NT2/D1 (cell line): ENCODE measurements around the gene CDKN1A.

Experiments used
- DNase-seq: peaks from one replicate; pipeline ENCODE4 v3.0.0-alpha.2; 2011; ENCODE audit warnings: low read depth, low spot score
- H3K27me3 ChIP-seq: 2 replicates; pipeline ENCODE4 v1.6.0; 2011; ENCODE audit warnings: mild to moderate bottlenecking; ENCODE audit not compliant: insufficient read length, insufficient read depth
- H3K36me3 ChIP-seq: 2 replicates; pipeline ENCODE4 v1.6.1; 2011; ENCODE audit warnings: mild to moderate bottlenecking, low read length, mixed read lengths; ENCODE audit not compliant: insufficient read depth, insufficient read length
- H3K4me1 ChIP-seq: 2 replicates; pipeline ENCODE4 v1.5.1; 2011; ENCODE audit not compliant: insufficient read depth, insufficient read length
- H3K4me3 ChIP-seq: 2 replicates; pipeline ENCODE4 v1.5.1; 2011; ENCODE audit warnings: low read depth; ENCODE audit not compliant: insufficient read length
- H3K9ac ChIP-seq: 2 replicates; pipeline ENCODE4 v1.6.0; 2011; ENCODE audit warnings: low read depth; ENCODE audit not compliant: insufficient read length
- H3K9me3 ChIP-seq: 2 replicates; pipeline ENCODE4 v1.5.1; 2011; ENCODE audit warnings: mild to moderate bottlenecking, low read length; ENCODE audit not compliant: insufficient read depth
- SUZ12 ChIP-seq: IDR thresholded peaks from 2 replicates; pipeline ENCODE4 v1.6.1; 2011; ENCODE audit not compliant: insufficient read length, insufficient read depth; ENCODE audit errors: extremely low read depth
- YY1 ChIP-seq: IDR thresholded peaks from 2 replicates; pipeline ENCODE4 v1.6.1; 2011; ENCODE audit not compliant: insufficient read length, insufficient read depth
- ZNF274 ChIP-seq: IDR thresholded peaks from 2 replicates; pipeline ENCODE4 v1.6.1; 2011; ENCODE audit warnings: mild to moderate bottlenecking, low read depth, low read length

CDKN1A gene

DNA sequence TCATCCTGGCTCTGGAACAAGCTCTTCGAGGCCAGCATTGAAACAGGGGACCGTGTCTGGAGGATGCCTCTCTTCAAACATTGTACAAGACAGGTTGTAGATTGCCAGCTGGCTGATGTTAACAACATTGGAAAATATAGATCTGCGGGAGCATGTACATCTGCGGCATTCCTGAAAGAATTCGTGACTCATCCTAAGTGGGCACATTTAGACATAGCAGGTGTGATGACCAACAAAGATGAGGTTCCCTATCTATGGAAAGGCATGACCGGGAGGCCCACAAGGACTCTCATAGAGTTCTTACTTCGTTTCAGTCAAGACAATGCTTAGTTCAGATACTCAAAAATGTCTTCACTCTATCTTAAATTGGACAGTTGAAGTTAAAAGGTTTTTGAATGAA lies 3.6 kb upstream of the CDKN1A start:
- H3K4me1 ChIP-seq = peaks cover 5% of the 10 kb centered on the region
- H3K36me3 ChIP-seq = peaks cover 6% of the 10 kb centered on the region
- no peak for DNase-seq
- peaks cover 23% of the 10 kb centered on the region for H3K27me3 ChIP-seq
- H3K9ac ChIP-seq = no peak overlapping the region
- H3K9me3 ChIP-seq = no peaks in the 10 kb centered on the region
- TF ChIP-seq YY1 (no peak), ZNF274 (no peak), SUZ12 (no peak)
- no peak overlapping the region for H3K4me3 ChIP-seq

DNA sequence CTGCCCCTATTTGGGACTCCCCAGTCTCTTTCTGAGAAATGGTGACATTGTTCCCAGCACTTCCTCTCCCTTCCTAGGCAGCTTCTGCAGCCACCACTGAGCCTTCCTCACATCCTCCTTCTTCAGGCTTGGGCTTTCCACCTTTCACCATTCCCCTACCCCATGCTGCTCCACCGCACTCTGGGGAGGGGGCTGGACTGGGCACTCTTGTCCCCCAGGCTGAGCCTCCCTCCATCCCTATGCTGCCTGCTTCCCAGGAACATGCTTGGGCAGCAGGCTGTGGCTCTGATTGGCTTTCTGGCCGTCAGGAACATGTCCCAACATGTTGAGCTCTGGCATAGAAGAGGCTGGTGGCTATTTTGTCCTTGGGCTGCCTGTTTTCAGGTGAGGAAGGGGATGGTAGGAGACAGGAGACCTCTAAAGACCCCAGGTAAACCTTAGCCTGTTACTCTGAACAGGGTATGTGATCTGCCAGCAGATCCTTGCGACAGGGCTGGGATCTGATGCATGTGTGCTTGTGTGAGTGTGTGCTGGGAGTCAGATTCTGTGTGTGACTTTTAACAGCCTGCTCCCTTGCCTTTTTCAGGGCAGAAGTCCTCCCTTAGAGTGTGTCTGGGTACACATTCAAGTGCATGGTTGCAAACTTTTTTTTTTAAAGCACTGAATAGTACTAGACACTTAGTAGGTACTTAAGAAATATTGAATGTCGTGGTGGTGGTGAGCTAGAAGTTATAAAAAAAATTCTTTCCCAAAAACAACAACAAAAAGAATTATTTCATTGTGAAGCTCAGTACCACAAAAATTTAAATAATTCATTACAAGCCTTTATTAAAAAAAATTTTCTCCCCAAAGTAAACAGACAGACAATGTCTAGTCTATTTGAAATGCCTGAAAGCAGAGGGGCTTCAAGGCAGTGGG lies 2.1 kb upstream of the CDKN1A start:
- H3K9ac ChIP-seq = peak overlapping the region; percentile 39
- TF ChIP-seq YY1 = no peak
- no peaks in the 10 kb centered on the region for H3K9me3 ChIP-seq
- H3K4me1 ChIP-seq = peaks cover 5% of the 10 kb centered on the region
- peaks cover 27% of the 10 kb centered on the region for H3K27me3 ChIP-seq
- no peak overlapping the region for H3K4me3 ChIP-seq
- peaks cover 6% of the 10 kb centered on the region for H3K36me3 ChIP-seq
- no peak for DNase-seq

DNA sequence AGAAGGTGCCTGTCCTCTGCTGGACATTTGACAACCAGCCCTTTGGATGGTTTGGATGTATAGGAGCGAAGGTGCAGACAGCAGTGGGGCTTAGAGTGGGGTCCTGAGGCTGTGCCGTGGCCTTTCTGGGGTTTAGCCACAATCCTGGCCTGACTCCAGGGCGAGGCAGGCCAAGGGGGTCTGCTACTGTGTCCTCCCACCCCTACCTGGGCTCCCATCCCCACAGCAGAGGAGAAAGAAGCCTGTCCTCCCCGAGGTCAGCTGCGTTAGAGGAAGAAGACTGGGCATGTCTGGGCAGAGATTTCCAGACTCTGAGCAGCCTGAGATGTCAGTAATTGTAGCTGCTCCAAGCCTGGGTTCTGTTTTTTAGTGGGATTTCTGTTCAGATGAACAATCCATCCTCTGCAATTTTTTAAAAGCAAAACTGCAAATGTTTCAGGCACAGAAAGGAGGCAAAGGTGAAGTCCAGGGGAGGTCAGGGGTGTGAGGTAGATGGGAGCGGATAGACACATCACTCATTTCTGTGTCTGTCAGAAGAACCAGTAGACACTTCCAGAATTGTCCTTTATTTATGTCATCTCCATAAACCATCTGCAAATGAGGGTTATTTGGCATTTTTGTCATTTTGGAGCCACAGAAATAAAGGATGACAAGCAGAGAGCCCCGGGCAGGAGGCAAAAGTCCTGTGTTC lies 1.3 kb upstream of the CDKN1A start:
- Histone ChIP-seq H3K9me3 (no peaks in the 10 kb centered on the region), H3K27me3 (peaks cover 27% of the 10 kb centered on the region), H3K4me3 (no peak overlapping the region), H3K36me3 (peaks cover 6% of the 10 kb centered on the region), H3K9ac (peak overlapping the region; percentile 39), H3K4me1 (peaks cover 5% of the 10 kb centered on the region)
- no peak for DNase-seq
- TF ChIP-seq SUZ12 = no peak
- TF ChIP-seq YY1 = no peak
- TF ChIP-seq ZNF274 = no peak

DNA sequence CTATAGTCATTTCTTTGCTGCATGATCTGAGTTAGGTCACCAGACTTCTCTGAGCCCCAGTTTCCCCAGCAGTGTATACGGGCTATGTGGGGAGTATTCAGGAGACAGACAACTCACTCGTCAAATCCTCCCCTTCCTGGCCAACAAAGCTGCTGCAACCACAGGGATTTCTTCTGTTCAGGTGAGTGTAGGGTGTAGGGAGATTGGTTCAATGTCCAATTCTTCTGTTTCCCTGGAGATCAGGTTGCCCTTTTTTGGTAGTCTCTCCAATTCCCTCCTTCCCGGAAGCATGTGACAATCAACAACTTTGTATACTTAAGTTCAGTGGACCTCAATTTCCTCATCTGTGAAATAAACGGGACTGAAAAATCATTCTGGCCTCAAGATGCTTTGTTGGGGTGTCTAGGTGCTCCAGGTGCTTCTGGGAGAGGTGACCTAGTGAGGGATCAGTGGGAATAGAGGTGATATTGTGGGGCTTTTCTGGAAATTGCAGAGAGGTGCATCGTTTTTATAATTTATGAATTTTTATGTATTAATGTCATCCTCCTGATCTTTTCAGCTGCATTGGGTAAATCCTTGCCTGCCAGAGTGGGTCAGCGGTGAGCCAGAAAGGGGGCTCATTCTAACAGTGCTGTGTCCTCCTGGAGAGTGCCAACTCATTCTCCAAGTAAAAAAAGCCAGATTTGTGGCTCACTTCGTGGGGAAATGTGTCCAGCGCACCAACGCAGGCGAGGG lies 594 bp upstream of the CDKN1A start:
- H3K9me3 ChIP-seq = no peaks in the 10 kb centered on the region
- peaks cover 8% of the 10 kb centered on the region for H3K4me1 ChIP-seq
- H3K27me3 ChIP-seq = peaks cover 27% of the 10 kb centered on the region
- peak overlapping the region; percentile 85 for H3K4me3 ChIP-seq
- peaks cover 12% of the 10 kb centered on the region for H3K36me3 ChIP-seq
- DNase-seq = no peak
- no peak for TF ChIP-seq YY1
- no peak for TF ChIP-seq ZNF274
- no peak for TF ChIP-seq SUZ12
- H3K9ac ChIP-seq = peak overlapping the region; percentile 90

DNA sequence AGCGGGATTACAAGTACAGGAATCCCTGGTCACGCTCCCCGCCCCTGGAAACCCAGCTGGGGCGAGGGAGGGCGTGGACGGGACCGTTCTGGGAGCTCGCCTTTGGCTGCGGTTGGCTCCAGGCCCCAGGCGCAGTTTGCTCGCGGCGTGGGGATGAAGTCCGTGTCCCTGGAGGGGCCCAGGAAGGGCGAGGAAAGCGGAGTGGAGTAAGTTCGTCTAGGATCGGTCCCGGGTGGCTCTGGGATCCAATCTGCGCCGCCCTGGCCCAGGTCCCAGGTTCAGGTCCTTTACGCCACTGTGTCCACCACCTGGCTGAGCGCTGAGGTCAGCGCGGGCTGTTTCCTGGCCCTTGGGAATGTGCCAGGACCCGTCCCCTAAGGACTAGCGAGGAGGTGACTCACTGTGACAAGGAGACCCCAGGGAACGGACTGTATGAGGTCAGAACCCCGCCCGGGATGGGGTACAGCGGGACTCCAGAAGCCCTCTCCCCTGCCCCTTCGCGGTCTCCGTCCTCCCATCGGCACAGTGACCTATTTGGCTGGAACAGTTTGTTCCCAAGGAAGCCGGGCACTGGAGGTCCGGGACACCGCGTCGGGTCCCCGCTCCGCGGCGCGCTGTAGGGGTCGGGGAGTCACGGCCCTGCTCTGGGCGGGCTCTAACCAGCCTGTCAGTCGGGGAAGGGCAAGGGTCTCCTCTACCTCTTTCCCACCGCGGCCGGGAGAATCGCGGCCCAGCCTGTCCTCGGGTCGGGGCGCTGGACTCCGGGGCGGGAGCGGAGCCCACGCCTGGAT lies 724 bp downstream of the CDKN1A start:
- DNase-seq = no peak
- no peaks in the 10 kb centered on the region for H3K9me3 ChIP-seq
- no peak for TF ChIP-seq ZNF274
- no peak for TF ChIP-seq YY1
- no peak for TF ChIP-seq SUZ12
- peaks cover 8% of the 10 kb centered on the region for H3K4me1 ChIP-seq
- H3K36me3 ChIP-seq = peaks cover 23% of the 10 kb centered on the region
- H3K27me3 ChIP-seq = peaks cover 27% of the 10 kb centered on the region
- peak overlapping the region; percentile 85 for H3K4me3 ChIP-seq
- H3K9ac ChIP-seq = peak overlapping the region; percentile 90

DNA sequence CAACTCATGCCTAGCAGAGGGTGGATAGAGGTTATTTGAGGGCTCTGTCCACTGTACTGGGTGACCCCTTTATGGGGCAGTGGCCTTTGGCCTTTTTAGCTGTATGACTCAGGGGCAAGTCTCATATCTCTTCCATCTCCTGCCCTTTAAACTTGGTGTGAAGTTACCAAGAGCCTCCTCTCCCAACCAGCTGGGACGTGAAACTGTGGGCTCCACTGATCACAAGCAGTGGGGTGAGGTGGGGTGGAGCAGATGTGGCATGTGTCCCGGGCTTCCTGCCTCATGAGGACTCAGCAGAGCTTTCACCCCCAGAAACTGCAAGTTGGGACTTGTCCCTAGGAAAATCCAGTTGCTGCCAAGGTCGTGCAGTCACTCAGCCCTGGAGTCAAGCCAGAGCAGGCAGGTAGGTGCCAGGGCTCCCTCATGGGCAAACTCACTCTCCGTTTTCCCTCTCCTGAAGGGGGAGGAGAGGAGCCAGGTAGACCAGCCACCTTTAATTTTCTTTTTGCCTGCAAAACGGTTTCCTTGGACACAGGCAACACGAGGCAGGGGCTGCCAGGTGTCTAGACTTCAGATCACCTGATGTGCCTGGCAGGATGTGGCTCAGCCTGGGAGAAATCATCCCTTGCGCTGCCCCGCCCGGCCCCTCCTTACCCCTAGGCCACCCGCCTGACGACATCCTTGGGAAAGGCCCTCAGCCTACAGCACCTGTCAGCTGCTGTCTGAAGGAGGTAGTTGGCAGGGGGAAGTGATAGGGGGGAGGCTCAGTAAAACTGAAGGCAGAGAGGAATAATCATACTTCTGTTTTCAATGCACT lies 4.0 kb downstream of the CDKN1A start:
- H3K4me1 ChIP-seq = peaks cover 3% of the 10 kb centered on the region
- peaks cover 22% of the 10 kb centered on the region for H3K27me3 ChIP-seq
- H3K4me3 ChIP-seq = no peak overlapping the region
- no peak for DNase-seq
- H3K9ac ChIP-seq = no peak overlapping the region
- peaks cover 50% of the 10 kb centered on the region for H3K36me3 ChIP-seq
- no peaks in the 10 kb centered on the region for H3K9me3 ChIP-seq
- no peak for TF ChIP-seq ZNF274
- no peak for TF ChIP-seq YY1
- TF ChIP-seq SUZ12 = no peak
